NCI-H1436 treated with DMSO at 0.1 percent for 48 hours (cell line): ENCODE measurements around the gene MKNK2.

ENCODE experiments used
- DNase-seq: peaks from one replicate; lab custom pipeline; 2025; lab: John Stamatoyannopoulos, UW

The MKNK2 gene

DNA sequence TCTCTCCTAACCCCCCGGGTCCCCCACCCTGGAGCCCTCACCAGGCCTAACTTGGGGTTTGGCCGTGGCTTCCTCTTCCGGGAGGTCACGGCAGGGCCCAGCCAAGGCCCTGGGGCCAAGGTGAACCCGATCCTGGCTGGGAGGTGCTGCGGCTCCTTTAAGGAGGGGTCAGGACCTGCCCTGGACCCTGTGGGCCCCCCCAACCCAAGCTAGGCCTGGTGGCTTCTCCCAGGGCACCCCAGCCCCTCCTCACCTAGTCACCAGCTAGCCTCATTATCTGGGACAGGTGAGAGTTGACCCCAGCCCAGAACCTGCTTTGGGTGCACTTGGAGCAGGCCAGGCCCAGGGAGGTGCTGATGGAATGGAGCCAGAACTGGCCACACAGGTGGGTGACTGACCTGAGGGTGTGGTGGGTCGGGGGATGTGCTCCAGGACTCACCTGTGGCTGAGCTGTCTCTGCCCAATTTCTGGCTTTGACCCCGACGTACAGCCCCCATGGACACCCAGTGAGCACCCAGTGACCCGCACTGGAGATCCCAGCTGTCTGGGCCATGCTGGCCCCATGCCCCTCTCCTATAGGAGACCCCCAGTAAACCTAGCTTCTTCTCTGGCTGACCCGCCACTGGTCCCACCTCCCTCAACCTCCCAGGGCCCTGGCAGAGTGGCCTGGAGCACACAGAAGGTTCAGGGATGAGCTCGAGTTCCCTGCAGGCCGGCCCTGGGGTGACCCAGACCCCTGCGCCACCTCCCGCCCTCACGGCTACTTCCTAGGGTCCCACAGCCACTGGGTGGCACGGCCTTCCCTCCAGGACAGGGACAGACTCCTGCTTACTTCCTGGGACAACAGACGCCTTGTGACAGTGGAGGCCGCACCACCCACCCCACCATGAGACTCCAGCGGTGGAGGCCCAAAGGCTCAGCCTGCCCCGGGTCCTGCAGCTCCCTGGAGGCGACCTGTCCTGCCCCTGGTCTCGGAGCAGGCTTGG is 6.7 kb upstream of the MKNK2 start:
- DNase-seq: no peak

- DNase-seq: no peak
Observed at GRCh38 chr19:2056837-2057192, 5.8 kb upstream of the MKNK2 start.

- no peak for DNase-seq
Observed at GRCh38 chr19:2055931-2056836, 5.1 kb upstream of the MKNK2 start.

DNA sequence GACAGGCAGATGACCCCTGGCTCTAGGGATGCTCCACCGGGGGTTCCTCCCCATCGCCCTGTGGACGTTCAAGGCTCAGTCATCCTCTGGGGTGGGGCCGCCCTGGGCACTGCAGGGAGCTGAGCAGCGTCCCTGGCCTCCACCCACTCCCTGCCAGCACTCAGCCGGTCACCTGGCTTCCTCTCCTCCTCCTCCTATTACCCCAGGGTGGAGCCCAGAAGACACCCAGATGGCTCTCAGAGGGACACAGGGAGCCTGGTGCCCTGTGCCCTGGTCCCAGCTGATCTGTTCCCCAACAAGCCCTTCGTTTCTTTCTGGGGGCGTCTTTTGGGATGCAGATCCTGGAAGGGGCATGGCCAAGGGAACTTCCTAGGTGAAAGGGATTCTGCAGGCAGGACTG is 3.7 kb upstream of the MKNK2 start:
- DNase-seq: no peak

- no peak for DNase-seq
Observed at GRCh38 chr19:2053601-2054389, 2.8 kb upstream of the MKNK2 start.

DNA sequence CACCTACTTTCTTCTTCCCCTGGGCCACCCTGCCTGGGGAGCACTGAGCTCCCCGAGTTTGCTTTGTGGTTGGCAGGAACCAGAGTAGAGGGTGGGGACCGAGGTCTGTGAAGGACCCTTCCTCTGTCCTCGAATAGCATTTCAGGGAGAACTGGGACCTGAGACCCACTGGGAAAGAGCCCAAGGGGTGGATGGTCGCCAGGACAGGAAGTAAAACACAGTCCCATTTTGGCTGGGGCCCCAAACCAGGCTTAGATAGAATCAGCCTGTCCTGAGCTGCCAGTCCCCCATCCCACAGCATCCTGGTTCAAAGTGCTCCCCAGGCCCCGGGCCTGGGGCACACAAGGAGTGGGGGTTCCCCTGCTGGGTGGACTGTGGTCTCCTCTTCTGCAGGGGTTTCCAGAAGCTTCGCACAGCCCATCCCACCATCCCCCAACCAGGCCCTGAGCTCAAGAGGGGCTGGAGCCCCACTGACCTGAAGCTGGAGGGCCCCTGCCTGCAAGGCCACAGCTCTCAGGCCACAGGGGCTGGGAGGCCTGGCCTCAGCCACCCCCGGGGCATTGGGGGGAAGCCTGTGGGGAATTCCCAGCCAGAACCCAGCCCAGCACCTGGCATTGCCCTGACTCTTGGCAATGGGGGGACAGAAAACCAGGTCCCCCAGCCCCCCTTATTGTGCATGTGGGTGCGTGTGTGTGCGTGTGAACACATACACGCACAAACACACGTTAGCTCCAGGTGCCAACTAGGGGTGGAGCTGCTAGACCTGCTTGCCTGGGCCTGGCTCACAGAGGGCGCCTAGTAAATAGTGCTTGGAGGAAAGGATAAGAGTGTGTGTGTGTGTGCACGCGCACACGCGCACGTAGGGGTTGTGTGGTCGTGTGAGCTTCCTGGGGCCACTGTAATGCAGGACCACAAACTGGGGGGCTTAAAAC is 995 bp upstream of the MKNK2 start:
- no peak for DNase-seq

DNA sequence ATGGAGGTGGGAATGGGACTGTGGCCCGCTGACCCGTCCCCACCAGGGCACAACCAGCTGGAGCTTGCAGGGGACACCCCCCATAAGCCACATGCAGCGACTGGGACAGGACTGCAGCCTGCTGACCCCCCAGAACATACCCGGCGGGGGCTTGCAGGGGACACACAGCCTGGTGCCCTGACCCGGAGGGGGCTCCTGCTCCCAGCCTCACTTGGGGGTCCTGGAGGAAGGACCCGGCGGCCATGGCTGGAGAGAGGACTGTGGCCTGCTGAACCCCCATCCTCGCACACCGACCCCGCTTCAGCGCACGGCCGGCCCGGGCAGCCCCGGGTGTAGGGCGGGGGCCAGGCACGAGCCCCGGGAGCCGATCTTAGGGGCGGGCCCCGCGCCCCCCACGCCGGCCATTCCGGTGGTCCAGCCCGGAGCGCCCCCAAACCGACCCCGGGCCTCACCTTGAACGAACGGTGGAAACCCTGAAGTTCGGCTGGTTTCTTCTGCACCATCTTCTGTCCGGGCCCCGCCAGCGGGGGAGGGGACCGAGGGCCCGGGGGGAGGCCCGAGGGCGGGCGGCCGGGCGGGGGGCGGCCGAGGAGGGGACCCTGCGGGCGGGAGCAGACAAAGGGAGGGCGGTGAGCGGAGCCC is 574 bp downstream of the MKNK2 start:
- no peak for DNase-seq

DNA sequence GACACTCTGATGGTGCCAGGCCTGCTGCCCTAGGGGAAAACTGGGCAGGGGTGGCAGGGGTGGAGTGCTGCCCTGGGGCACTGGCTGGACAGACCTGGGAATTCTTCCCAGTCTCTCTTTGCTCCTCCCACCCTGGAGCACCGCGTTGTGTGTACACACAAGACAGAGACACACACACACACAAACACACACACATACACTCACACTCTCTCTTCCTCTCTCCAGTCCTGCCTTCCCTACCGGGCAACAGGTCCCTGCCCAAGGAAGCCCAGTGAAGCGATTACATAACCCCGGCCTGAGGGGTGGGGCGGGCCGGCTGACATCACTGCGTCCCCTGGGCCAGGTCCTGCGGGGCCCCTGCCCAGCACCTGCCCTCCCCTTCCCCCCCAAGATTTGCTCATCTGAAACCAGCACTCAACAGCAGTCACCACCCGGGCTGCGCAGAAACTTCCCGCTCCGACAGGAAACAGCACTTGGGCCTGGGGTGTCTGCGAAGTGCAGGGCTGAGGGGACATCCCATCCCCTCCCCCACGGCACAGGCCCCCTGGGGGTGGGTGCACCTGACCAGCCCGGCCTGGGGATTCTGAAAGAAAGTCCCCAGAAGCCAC is 1.2 kb downstream of the MKNK2 start:
- peak; percentile 14 for DNase-seq

DNA sequence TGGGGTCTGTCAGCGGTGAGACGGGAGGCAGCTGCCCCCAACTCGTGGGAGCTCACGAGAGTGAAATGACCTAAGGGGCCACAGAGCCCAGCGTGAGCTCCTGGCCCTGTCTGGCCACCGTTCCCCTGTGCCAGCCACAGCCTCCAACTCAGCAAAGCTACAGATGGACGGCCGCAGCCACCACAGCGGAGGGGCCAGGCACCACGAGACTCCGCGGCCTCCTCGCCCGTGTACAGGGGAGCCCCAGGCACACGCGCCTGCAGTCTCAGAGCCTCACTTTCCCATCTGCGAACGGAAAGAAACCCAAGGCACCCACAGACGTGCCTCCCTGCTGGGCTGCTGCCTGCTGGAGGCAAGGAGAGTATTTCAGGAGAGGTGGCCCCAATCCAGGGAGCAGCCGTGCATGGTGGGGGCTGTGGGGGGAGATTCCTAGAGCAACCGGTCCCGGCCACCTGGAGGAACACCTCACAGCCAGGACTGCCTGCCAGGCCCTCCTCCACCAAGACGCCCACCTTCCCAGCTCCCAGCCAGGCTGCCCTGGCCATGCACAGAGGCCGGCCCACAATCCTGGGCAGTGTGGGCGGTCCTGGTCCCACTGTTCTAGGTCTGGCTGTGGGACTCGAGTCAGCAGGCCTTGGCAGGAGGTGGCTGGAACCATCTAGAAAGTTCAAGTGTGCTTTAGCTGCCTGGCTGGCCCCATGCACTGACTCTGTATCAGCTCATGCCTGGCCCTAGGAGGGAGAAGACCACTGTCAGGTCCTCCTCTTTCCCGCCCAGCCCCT is 1.9 kb downstream of the MKNK2 start:
- no peak for DNase-seq

- DNase-seq: no peak
Observed at GRCh38 chr19:2048104-2048958, 2.7 kb downstream of the MKNK2 start.

- DNase-seq: no peak
Observed at GRCh38 chr19:2047449-2048103, 3.5 kb downstream of the MKNK2 start.

DNA sequence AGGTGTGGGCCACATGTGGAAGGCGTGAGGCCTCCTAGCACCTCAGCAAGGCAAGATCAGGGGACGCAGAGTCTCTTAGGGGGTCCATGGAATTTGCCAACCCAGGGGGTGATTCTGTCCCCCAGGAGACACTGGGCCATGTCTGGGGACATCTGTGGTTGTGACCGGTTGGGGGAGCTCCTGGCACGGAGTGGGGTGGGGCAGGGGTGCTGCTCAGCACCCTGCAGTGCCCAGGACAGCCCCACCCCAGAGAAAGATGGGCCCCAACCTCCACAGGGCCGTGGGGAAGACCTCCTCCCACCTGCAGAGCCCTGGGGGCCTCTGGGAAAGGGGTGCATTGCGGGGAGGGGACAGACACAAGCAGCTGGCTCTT is 4.0 kb downstream of the MKNK2 start:
- no peak for DNase-seq

DNA sequence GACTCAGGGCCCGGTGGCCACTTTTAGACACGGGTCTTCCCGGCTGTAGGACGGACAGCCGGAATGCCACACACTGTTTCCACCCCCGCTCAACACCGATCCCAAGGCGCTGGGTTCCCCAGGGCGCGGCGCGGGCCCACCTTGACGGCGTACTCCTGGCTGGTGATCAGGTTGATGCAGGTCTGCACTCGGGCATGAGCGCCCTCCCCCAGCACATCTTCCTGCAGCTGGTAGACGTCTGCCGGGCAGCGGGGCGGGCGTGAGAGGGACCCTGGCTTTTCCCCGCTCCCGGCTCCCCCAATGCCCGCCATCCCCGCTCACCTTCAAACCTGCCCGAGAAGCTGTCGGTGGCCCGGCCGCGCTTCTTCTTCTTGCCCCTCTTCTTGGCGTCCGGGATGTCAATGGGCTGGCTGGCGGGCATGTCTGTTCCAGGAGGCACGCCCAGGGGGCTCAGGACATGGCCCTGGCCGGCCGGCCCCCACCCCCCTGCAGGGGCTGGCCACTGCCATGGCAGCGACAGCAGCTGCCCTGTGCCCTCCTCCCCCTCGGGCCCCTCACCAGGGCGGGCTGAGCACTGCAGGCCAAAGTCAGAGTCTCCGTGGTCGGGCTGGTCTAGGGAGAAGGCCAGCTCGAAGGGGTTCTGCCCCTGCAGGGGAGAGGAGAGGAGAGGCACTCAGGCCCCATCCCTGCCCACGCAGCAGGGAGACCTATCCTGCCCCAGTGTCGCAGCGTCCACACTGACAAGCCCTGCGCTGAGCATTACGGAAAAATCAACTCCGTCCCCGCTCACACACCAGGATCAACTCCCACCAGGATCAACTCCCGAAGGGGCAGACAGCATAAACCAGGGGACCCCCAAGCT is 4.8 kb downstream of the MKNK2 start:
- DNase-seq: no peak

DNA sequence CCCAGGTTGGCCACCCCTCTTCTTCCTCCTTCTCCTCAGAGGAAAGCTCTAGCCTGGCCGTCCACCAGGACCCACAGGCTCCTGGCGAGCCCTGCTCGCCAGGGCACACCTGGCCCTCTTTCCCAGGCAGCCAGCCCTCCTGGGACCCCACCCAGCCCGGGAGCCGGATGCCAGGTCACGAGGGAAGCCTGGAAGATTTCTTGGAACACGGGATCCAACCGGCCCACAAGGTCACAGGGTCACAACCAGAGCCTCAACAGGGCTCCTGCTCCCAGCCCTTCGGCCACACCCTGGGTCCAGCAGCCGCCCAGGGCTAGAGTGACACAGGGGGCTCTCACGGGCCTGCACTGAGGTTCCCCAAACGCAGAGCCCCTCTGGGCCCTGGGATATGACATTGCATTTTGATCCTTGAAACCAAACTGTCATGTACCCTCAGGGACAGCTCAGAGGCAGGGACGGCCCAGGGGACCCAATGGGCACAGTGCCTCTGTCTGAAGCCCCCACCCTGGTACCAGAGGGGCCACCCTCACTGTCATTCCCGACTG is 5.5 kb downstream of the MKNK2 start:
- no peak for DNase-seq

DNA sequence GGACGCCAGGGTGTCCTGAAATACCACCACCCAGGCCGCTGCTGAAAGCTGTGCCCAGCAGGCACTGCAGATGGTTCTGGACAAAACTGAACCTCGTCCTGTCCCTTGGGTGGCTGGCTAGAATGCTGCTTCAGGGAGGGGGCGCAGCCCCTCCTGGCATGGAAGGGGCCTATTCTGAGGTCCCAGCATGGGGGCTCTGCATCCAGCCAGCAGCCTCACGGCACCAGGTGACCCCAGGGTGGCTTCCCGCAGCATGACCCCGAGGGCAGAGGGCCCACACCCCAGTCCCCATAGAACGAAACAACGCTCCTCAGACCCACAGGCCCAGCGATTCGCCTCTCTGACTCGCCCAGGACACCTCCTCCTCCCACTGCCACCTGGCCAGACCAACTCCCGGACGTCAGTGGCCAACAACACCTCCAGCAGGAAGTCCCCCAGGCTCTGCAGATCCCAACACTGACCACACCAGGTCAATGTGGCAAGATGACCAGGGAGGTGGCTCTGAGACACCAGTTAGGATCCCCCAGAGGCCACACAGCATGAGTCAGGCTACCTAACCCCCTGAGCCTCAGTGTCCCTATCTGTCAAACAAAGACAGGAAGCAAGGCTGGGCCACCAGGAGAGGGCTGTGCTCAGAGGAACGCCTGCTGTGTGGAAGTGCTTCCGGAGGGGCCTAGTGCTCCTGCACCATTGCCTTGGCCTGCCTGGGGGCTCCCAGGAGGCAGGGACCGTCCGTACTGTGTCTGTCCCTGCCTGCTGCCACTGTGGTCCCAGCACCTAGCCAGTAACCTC is 6.1 kb downstream of the MKNK2 start:
- DNase-seq: no peak
